Activated effector memory CD4-positive, alpha-beta T cell treated with Interleukin-2 at 50 U/mL for 16 hours (primary cell): Measurements from ENCODE around the gene SEMA3C.

Source experiments
- DNase-seq: peaks from one replicate; pipeline ENCODE4 v3.0.0-alpha.2; 2020

SEMA3C gene

DNA sequence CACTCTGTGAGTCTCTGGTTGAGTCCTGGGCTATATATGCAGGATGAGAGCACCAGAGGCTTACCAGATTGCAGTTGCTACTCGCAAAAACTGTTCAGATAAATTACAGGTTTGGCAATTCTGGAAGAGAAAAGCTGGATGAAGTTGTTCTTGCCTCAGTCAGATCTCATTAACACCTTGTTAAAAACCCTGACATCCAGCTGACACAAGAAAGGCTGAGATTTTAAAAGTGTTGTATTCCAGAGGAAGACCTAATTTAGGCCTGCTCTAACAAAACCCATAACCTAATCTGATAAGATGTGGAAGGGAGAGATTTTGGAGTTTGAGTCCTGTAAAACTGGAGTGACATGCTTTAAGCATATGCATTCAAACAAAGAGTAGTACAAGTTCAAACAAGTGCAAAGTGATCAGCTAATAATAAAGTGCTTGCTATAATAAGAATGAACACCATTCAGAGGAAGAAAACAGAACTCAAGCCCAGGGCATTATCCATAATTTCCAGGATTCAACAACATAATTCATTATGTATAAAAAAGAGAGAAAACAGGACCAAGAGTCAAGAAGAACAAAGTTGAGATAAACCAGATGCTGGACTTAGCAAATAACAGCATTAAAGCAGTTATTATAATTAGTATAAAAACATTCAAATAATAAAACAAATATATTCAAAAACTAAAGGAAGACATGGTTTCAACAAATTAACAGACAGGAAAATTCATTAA is 144.9 kb downstream of the SEMA3C start:
- DNase-seq, result no peak

DNA sequence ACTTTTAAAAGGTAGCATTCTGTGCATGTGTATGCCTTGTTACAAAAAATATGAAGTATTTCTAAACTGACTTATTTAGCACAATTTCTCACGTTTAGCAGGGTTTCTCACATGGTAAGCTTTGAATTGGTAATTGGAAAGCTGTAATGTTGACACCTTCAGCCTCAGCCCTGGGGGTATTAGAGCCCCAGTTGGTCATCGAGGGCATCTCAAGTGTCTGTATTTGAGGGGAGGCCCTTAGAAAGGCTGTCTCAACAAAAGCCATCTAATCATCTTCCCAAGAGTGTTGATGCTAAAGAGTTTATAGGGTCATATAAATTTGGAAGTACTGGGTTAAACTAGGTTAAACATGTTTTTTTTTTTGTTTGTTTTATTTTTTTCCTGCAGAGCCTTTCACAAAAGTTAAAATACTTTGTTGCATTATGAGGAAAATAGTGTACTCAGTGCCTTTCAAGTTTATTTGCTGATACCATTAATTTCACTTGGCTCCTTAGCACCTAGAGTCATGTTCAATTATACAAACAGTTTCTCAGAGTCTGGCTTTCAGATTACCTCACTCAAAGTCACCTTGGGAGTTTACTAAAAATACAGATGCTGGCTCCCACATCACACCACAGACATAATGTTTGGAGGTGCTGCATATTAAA is 146.4 kb downstream of the SEMA3C start:
- no peak for DNase-seq

DNA sequence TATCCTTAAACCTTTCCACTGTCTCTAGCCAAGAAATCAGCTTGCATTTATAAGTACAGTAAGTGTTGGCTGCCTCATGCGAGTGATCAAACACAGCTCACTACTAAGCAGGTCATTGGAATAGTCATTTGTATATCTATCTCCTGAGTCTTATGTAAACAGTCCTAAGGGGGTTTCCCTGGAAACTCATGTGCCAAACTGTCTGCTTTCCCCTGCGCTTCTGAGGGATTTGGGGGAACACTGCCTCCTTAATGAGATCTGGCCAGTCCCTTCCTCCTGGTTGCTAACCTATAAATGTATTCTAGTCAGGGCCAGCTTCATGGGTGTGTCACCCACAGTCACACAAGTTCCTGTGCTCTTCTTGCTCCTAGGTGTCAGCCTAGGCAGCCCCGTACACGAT is 147.3 kb downstream of the SEMA3C start:
- no peak for DNase-seq

DNA sequence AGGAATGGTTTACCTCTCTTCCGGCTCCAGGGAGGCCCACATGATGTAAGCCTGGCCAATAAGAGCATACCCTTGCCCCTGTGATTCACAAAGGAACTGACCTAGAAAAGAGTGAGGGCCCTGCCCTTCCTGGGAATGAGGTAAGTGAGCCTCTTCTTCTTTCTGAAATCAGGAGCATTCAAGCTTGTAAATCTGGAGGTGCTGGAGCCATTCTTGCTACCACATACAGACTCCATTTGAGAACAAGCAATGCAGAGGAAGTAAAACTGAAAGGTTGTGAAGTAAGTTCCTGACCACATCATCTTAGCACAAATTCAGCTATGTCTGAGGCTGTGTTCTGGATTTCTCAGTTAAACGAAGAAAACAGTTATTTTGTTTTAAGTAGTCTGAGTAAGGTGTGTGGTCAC is 148.2 kb downstream of the SEMA3C start:
- no peak for DNase-seq

- DNase-seq, result no peak
Observed at GRCh38 chr7:80770061-80770460, 148.8 kb downstream of the SEMA3C start.

- no peak for DNase-seq
Observed at GRCh38 chr7:80768756-80769155, 150.1 kb downstream of the SEMA3C start.

GRCh38 chr7:80767654-80768053 is 151.2 kb downstream of the SEMA3C start:
- no peak for DNase-seq

GRCh38 chr7:80766724-80767123 is 152.1 kb downstream of the SEMA3C start:
- DNase-seq, result no peak

GRCh38 chr7:80764132-80764531 is 154.7 kb downstream of the SEMA3C start:
- DNase-seq, result no peak

DNA sequence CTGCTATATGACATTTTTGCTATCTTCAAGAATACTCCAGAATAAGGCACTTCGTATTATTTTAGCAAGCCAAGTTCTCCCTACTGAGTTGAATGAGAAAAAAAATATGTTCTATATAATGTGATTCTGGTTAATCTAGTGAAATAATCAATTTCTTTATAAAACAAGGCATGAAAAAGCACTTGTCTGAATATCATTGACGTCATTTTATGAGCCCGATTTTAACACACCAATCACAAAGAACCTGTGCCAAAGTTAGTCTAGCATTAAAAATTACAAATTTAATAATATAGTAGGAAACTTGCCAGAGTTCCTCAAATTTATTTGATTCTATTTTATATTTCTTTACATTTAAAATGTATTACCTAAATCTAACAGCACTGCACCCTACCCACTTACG is 155.1 kb downstream of the SEMA3C start:
- no peak for DNase-seq

- no peak for DNase-seq
Observed at GRCh38 chr7:80763289-80763688, 155.6 kb downstream of the SEMA3C start.

- no peak for DNase-seq
Observed at GRCh38 chr7:80760292-80760691, 158.6 kb downstream of the SEMA3C start.

DNA sequence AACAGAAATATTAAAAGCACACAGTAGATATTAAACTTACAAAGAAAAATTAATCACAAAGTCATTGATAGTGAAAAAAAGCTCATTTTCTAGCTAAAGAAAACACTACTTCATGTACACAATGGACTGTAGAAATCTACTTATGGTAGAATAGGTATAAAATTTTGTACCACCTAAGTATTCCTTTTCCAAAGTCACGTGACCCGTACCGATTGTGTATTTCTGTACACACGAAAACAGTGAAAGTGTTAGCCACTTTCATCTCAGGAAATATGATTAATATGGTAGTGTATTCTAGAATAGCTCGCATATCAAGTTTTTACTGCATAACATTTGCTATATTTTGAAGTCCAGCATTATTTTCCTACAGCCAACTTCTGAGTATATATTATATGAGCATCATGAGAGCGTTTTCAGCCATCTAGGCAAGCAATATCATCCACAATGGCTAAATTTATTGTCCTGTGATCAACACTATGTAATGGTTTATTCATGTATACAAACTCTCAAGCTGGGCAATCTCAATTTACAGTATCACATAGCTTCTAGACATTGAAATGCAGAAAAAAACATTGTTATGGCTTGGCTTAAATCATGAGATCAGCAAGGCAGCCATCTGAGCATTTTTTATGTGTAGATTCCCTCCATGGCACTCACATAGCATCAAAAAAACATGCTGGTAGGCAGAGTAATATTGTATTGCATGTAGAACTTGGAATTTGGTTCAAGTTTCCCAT is 165.7 kb downstream of the SEMA3C start:
- no peak for DNase-seq

GRCh38 chr7:80749270-80749669 is 169.6 kb downstream of the SEMA3C start:
- DNase-seq, result no peak

DNA sequence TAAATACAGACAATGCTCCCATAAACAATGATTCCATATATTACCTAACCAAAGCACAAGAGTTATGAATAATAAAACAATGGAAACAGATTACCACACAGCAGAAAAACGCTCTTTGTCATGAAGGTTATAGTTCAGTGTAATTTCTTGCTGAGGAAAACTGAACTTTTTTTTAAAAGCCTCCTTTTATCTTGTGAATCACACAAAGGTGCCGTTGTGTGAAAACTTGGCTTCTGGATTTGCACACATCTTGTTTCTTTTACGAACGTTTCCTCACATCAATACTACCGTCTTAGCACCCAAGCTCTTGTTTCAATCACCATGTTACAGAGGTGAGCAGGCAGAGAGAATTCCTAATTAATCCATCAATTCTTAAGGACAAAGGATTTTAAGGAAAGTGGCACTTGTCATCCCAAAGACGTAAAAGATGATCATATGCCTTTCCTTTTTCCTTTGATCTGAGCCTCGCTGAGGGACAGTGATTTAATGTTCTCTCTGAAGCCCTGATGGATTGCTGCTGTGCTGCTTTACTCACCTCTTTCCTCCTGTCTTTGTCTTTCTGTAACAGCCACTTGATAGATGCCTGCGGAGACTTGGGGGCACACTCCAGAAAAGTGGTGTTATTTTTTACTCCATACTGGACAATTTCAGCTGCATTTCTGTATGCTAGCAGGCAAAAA is 170.3 kb downstream of the SEMA3C start:
- DNase-seq, result no peak

- DNase-seq, result no peak
Observed at GRCh38 chr7:80740778-80741545, 177.9 kb downstream of the SEMA3C start.

- no peak for DNase-seq
Observed at GRCh38 chr7:80736371-80737125, 182.3 kb downstream of the SEMA3C start.

- no peak for DNase-seq
Observed at GRCh38 chr7:80735330-80735729, 183.5 kb downstream of the SEMA3C start.

- no peak for DNase-seq
Observed at GRCh38 chr7:80734011-80734410, 184.8 kb downstream of the SEMA3C start.

DNA sequence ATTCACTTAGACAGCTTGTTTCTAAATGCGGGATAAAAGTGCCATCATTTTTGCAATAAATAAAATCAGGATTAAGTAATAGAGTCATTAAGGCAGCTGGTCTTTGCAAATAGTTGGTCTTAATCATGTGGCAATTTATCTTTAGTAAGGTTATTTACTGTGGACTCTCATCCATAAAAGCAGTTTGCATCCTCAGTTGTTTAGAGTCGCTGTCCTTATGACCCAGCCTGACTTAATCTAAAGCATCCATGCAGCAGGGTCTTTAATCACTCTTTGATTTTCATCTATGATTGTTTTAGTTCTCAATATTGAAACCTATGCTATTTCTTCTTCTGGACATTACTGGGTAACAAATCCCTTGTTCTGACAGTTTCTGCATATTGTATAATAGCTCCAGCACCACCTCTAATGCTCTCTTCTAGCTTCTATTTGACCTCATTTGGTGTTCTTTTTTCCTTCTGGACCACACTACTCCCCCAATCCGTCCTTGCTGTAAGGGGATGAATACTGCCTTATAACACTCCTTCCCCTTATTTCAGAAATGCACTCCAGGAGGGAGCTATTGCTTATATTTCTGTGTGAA is 185.4 kb downstream of the SEMA3C start:
- DNase-seq, result no peak

DNA sequence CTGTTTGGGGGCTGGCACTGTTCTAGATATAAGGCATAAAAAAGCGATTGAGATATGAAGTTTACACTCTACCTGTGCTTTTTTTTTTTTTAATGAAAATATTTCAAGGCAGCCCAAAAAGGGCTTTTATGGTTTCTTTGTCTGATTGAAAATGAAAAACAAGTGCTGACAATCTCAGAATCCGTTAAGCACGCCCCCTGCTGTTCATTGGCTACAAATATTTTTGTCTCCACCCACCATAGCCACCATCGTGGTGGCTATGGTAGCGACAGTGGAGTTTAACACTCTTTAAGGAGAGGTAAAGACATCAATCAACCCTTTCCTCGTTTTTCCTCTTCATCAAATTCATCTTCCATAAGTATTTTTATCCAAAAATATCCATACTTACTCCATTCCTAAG is 186.2 kb downstream of the SEMA3C start:
- DNase-seq, result no peak

- no peak for DNase-seq
Observed at GRCh38 chr7:80731281-80731680, 187.6 kb downstream of the SEMA3C start.
